Spleen (tissue), 11 donors: ENCODE data around the gene LIG4. TPM values are rescaled to one million over a fixed set of nuclear protein-coding genes. Genes with fewer than 3 reads are reported as not detected.

ENCODE experiments used
- DNase-seq: peaks from one replicate; pipeline ENCODE4 v3.0.0-alpha.2; 2020
- H3K27ac ChIP-seq, 8 donors: fragments of 200-600 bp; sonication (generic) in 7 of 8; 1 replicate in 4 of 8; 2 replicates in 4 of 8; pipeline versions ENCODE4 v1.5.0 to v1.8.0; 2016 to 2021; ENCODE audit warnings: inconsistent platforms in 4 of 8, mild to moderate bottlenecking in 4 of 8, moderate library complexity in 1 of 8
- H3K27me3 ChIP-seq, 7 donors: fragments of 200-600 bp; sonication (generic) in 6 of 7; replicated peaks in 1 of 7; 1 replicate in 4 of 7; 2 replicates in 3 of 7; pipeline versions ENCODE4 v1.5.0 to v1.8.0; 2016 to 2021; ENCODE audit warnings: inconsistent platforms in 3 of 7, mild to moderate bottlenecking in 1 of 7
- H3K36me3 ChIP-seq, 6 donors: fragments of 200-600 bp; sonication (generic) in 5 of 6; 1 replicate in 4 of 6; 2 replicates in 2 of 6; pipeline versions ENCODE4 v1.5.0 to v1.8.0; 2016 to 2021; ENCODE audit warnings: inconsistent platforms in 2 of 6
- H3K4me1 ChIP-seq, 6 donors: fragments of 200-600 bp; sonication (generic) in 5 of 6; 1 replicate in 3 of 6; 2 replicates in 3 of 6; pipeline versions ENCODE4 v1.5.0 to v1.8.0; 2016 to 2021; ENCODE audit warnings: inconsistent platforms in 3 of 6
- H3K4me3 ChIP-seq, 8 donors: fragments of 200-600 bp; sonication (generic) in 7 of 8; 1 replicate in 4 of 8; 2 replicates in 4 of 8; pipeline versions ENCODE4 v1.5.0 to v1.8.0; 2016 to 2021; ENCODE audit warnings: inconsistent platforms in 4 of 8, mild to moderate bottlenecking in 4 of 8, moderate library complexity in 2 of 8
- H3K9me3 ChIP-seq, 8 donors: fragments of 200-600 bp; sonication (generic) in 7 of 8; 1 replicate in 4 of 8; 2 replicates in 4 of 8; pipeline versions ENCODE4 v1.5.0 to v1.8.0; 2016 to 2021; ENCODE audit warnings: inconsistent platforms in 4 of 8
- CTCF ChIP-seq, 11 experiments: fragments of 200-600 bp in 7 of 11; fragments of 450-650 bp in 4 of 11; sonication (generic) in 4 of 11; IDR thresholded peaks in 8 of 11; conservative IDR thresholded peaks in 3 of 11; 1 replicate in 7 of 11; 2 replicates in 4 of 11; pipeline versions ENCODE4 v1.4.0 to v1.8.0; 2016 to 2021; ENCODE audit warnings: antibody characterized with exemption in 11 of 11, inconsistent platforms in 4 of 11, mild to moderate bottlenecking in 1 of 11
- POLR2A ChIP-seq, 3 donors: fragments of 450-650 bp; IDR thresholded peaks; one replicate each; pipeline ENCODE4 v1.5.1; 2017; ENCODE audit warnings: antibody characterized with exemption in 3 of 3, mild to moderate bottlenecking in 1 of 3
- POLR2AphosphoS5 ChIP-seq, 3 donors: sonication (generic); formaldehyde crosslinking; IDR thresholded peaks; one replicate each; pipeline ENCODE4 v1.5.1; 2017; ENCODE audit warnings: antibody characterized with exemption in 3 of 3
- WGBS, 5 donors: extraction: QIAGEN DNeasy Blood & Tissue Kit in 3 of 5; methylation state at CpG; one replicate each; pipeline versions ENCODE4 v1.1.5 to v1.1.7; 2013 to 2018; 5-methylcytosine and 5-hydroxymethylcytosine counted together
- intact Hi-C: fragments of 100-400 bp; cut with DNase I; formaldehyde crosslinking; loops from one replicate; pipeline ENCODE4 v1.15.0; 2023; ENCODE audit warnings: low total_unique reads
- polyA plus RNA-seq, 3 donors: library from polyadenylated mRNA; stranded (reverse); fragments of 200-250 nt; gene quantifications; one replicate each; pipeline ENCODE4 v1.2.1, GENCODE V29; 2013
- total RNA-seq, 7 donors: library from RNA; depleted of rRNA in 3 of 7; stranded (reverse); fragments of >200 nt in 3 of 7; fragmentation: NEBNext Ultra II Directional in 4 of 7; extraction: Animal tissue kit (Norgen Biotek cat#: 25700) in 4 of 7; gene quantifications; one replicate each; pipeline versions ENCODE4 v1.1.0 to v1.2.1, GENCODE V29; 2016 to 2021
- donor health status: healthy with polysubstance abuse.
- donor health status: DM: no; HTN: no; CAD: no; lungs with moderate emphysema.
- donor health status: DM: no; HTN: no; CAD: no.
- donor health status: Bipolar disorder and iron deficiency.
- donor health status: healthy.
- donor health status: DM: no; HTN: no; CAD: no.
- donor health status: DM: yes; HTN: yes; CAD: no.

The LIG4 gene
- total and polyA plus RNA-seq, 10 donors, result 9.7 to 16.0 (median 11.5) TPM

DNA sequence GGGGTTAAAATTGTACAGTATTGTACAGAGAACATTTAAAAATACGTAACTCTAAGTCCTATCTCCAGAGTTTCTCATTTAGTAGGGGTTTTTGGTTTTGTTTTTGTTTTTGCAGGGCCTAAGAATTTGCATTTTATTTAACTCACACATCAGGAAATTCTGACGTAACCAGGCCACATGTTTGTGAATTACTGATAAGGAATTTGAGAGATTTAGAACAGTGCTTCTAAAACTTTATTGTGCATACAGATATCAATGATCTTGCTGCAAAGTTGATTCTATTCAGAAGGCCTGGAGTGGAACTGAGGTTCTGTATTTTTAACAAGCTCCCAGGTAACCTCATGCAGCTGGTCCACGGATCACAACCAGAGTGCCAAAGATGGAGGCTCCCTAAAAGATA, 49.3 kb downstream of the LIG4 start:
- H3K27me3 ChIP-seq, result no peaks in the 10 kb centered on the region
- no peaks in the 10 kb centered on the region for H3K4me1 ChIP-seq
- no peaks in the 10 kb centered on the region for H3K36me3 ChIP-seq
- no peak for DNase-seq
- peaks cover 0 to 17% (median 8%) of the 10 kb centered on the region in 8 donors for H3K9me3 ChIP-seq
- H3K27ac ChIP-seq, result no peak overlapping the region
- no peak for TF ChIP-seq CTCF (IDR thresholded peaks at IDR 0.05 in 8 of 11, conservative IDR thresholded peaks at IDR 0.05 in 3 of 11)
- no peak for TF ChIP-seq POLR2AphosphoS5 (IDR thresholded peaks at IDR 0.05)
- no peak for TF ChIP-seq POLR2A (IDR thresholded peaks at IDR 0.05)
- no peak overlapping the region for H3K4me3 ChIP-seq
- intact Hi-C loops, result no loop called here
- 51 to 69% (median 64%) methylated on average over 3 of the region's 3 CpGs for WGBS, 5 donors

DNA sequence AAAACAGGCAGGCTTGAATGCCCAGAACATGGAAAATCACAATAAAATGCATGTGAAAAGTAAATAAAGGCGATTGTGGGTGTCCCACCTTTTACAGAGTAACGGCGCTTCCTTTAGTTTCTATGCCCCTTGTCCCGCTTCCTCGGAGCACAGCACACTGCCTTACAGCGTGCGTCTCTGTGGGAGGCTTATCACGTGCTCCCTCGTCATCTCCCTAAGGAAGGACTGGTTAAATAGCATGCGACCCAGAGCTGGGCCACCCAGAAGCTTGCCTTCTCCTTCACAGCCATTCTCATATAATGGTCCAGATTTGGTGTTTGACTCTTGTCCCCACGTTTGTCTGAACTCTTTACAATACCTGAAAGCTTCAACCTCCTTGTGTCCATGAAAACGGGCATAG, 56.6 kb downstream of the LIG4 start:
- H3K4me1 ChIP-seq, result no peaks in the 10 kb centered on the region
- H3K9me3 ChIP-seq, result no peaks in the 10 kb centered on the region
- H3K36me3 ChIP-seq, result no peaks in the 10 kb centered on the region
- TF ChIP-seq CTCF (IDR thresholded peaks at IDR 0.05 in 8 of 11, conservative IDR thresholded peaks at IDR 0.05 in 3 of 11), result no peak
- TF ChIP-seq POLR2AphosphoS5 (IDR thresholded peaks at IDR 0.05), result no peak
- TF ChIP-seq POLR2A (IDR thresholded peaks at IDR 0.05), result no peak
- no peaks in the 10 kb centered on the region for H3K27me3 ChIP-seq
- intact Hi-C loops, result loop anchor here (5.0 kb wide), 1 partner anchor 951 kb away; no protein-coding TSS in a partner anchor
- no peak overlapping the region for H3K4me3 ChIP-seq
- DNase-seq, result no peak
- H3K27ac ChIP-seq, result no peak overlapping the region
- 80 to 86% (median 83%) methylated on average over 12 of the region's 12 CpGs for whole genome bisulfite sequencing, 5 donors

Other genes starting within 250 kb of the LIG4 start
- gene ABHD13, start 2.9 kb upstream of the LIG4 start, total RNA-seq, result 10 to 100 TPM; 12.0 to 22.6 (median 14.2) TPM
- 1 to 10 TPM; 4.8 to 6.3 (median 4.9) TPM for gene ABHD13, start 2.9 kb upstream of the LIG4 start, polyA plus RNA-seq
- 10 to 100 TPM; 22.8 to 82.1 (median 40.2) TPM for gene TNFSF13B, start 54.2 kb upstream of the LIG4 start, total RNA-seq
- 10 to 100 TPM in 1 of 3 donors, 1 to 10 TPM in 2; 7.7 to 15.2 (median 7.9) TPM for gene TNFSF13B, start 54.2 kb upstream of the LIG4 start, polyA plus RNA-seq